Heart left ventricle (tissue), 16 donors: ENCODE results near the gene MRPL24. TPM values are rescaled to one million over a fixed set of nuclear protein-coding genes. Genes with fewer than 3 reads are reported as not detected.

Source experiments
- ATAC-seq, 4 donors: fragments of 200-7000 bp; cut with Tn5 transposase; one replicate each; pipeline ENCODE4 v1.9.1; 2020 to 2022; ENCODE audit warnings: moderate library complexity in 4 of 4, mild to moderate bottlenecking in 3 of 4, moderate number of reproducible peaks in 1 of 4
- DNase-seq, 5 donors: peaks; one replicate each; pipeline ENCODE4 v3.0.0-alpha.2; 2020
- H3K27ac ChIP-seq, 12 donors: fragments of 200-600 bp; sonication (generic) in 4 of 12; one replicate each; pipeline versions ENCODE4 v1.5.0 to v1.8.0; 2016 to 2022; ENCODE audit warnings: mild to moderate bottlenecking in 2 of 12
- H3K27me3 ChIP-seq, 9 donors: fragments of 200-600 bp; sonication (generic) in 2 of 9; one replicate each; pipeline versions ENCODE4 v1.5.1 to v1.8.0; 2016 to 2022; ENCODE audit warnings: mild to moderate bottlenecking in 3 of 9
- H3K36me3 ChIP-seq, 9 donors: fragments of 200-600 bp; sonication (generic) in 2 of 9; one replicate each; pipeline versions ENCODE4 v1.5.0 to v1.8.0; 2018 to 2022; ENCODE audit warnings: mild to moderate bottlenecking in 2 of 9
- H3K4me1 ChIP-seq, 12 donors: fragments of 200-600 bp; sonication (generic) in 4 of 12; one replicate each; pipeline versions ENCODE4 v1.5.0 to v1.8.0; 2016 to 2022; ENCODE audit warnings: mild to moderate bottlenecking in 3 of 12
- H3K4me3 ChIP-seq, 12 donors: fragments of 200-600 bp; sonication (generic) in 4 of 12; one replicate each; pipeline versions ENCODE4 v1.5.0 to v1.8.0; 2017 to 2022; ENCODE audit warnings: mild to moderate bottlenecking in 9 of 12, moderate library complexity in 4 of 12
- H3K9me3 ChIP-seq, 12 donors: fragments of 200-600 bp; sonication (generic) in 4 of 12; one replicate each; pipeline versions ENCODE4 v1.5.0 to v1.8.0; 2016 to 2022; ENCODE audit warnings: mild to moderate bottlenecking in 1 of 12
- CTCF ChIP-seq, 12 donors: fragments of 200-600 bp; sonication (generic) in 4 of 12; IDR thresholded peaks; one replicate each; pipeline versions ENCODE4 v1.5.0 to v1.8.0; 2018 to 2022; ENCODE audit warnings: antibody characterized with exemption in 12 of 12, mild to moderate bottlenecking in 5 of 12
- POLR2A ChIP-seq, 2 donors: fragments of 450-650 bp; IDR thresholded peaks; one replicate each; pipeline ENCODE4 v1.6.1; 2017; ENCODE audit warnings: antibody characterized with exemption in 2 of 2, mild to moderate bottlenecking in 2 of 2, moderate library complexity in 2 of 2
- WGBS, 4 donors: extraction: QIAGEN DNeasy Blood & Tissue Kit in 2 of 4; methylation state at CpG; one replicate each; pipeline versions ENCODE4 v1.1.5 to v1.1.7; 2013 to 2018; 5-methylcytosine and 5-hydroxymethylcytosine counted together
- intact Hi-C, 10 donors: fragments of 100-400 bp; cut with DNase I; formaldehyde crosslinking; loops; one replicate each; pipeline versions ENCODE4 v1.11.1 to v1.14.2; 2022
- polyA plus RNA-seq, 2 donors: library from polyadenylated mRNA; stranded (reverse); fragments of 200-250 nt; gene quantifications; one replicate each; pipeline ENCODE4 v1.2.3, GENCODE V29; 2013
- total RNA-seq, 9 donors: library from RNA; depleted of rRNA in 2 of 9; stranded (reverse); fragments of >200 nt in 2 of 9; fragmentation: NEBNext Ultra II Directional in 3 of 9; extraction: Animal tissue kit (Norgen Biotek cat#: 25700) in 3 of 9; gene quantifications; one replicate each; pipeline versions ENCODE4 v1.1.0 to v1.2.4, GENCODE V29; 2016 to 2023
- donor health status: ischemic (EF 13 %, LVEDD 7.1; RV severe dilation, severe dysfunction).
- donor health status: healthy with polysubstance abuse.
- donor health status: DM: no; HTN: yes; CAD: no.
- donor health status: DM: no; HTN: no; CAD: no.
- donor health status: ischemic (EF 25% LVEDD 6.9; RV normal size, moderate dysfunction).
- donor health status: ischemic (EF 25% LVEDD 5.7; RV mildly dilated, moderate dysfunction).
- donor health status: healthy.
- donor health status: DM: yes; HTN: yes; CAD: no.
- donor health status: ischemic (EF 35%, LVEDD 5.7; RV mildly dilated, moderate dysfunction).
- donor health status: nonischemic (EF 11% LVEDD 7.7; RV severe dilation, severe dysfunction).
- donor health status: DM: yes; HTN: yes; CAD: no.
- donor health status: PGD.
- donor health status: ischemic (EF 29% LVEDD 5.4; RV normal size, mild dysfunction).
- donor health status: nonischemic (EF 23%, LVEDD 6.1; RV moderate dilation, normal function).

MRPL24 gene
- total and polyA plus RNA-seq, 11 donors = 74.8 to 230 (median 84.8) TPM

- H3K27ac ChIP-seq = no peak overlapping the region
- H3K36me3 ChIP-seq = peaks cover 0 to 93% (median 87%) of the 10 kb centered on the region in 9 donors
- no peak for TF ChIP-seq CTCF (IDR thresholded peaks at IDR 0.05)
- no peak for TF ChIP-seq POLR2A (IDR thresholded peaks at IDR 0.05)
- WGBS, 4 donors = 83 to 96% (median 89%) methylated on average over 10 of the region's 10 CpGs
- peak in 1 of 4 donors; percentile 26 for ATAC-seq
- intact Hi-C loops = no loop called here
- H3K4me1 ChIP-seq = peaks cover 0 to 10% (median 5%) of the 10 kb centered on the region in 12 donors
- H3K27me3 ChIP-seq = no peaks in the 10 kb centered on the region
- no peak overlapping the region for H3K4me3 ChIP-seq
- no peaks in the 10 kb centered on the region for H3K9me3 ChIP-seq
- DNase-seq = no peak
Measured at GRCh38 chr1:156786640-156787039, 45.8 kb upstream of the MRPL24 start.

- Histone ChIP-seq H3K36me3 (peaks cover 0 to 87% (median 83%) of the 10 kb centered on the region in 9 donors), H3K4me1 (peaks cover 0 to 18% (median 6%) of the 10 kb centered on the region in 12 donors), H3K27ac (no peak overlapping the region), H3K9me3 (no peaks in the 10 kb centered on the region), H3K4me3 (no peak overlapping the region), H3K27me3 (no peaks in the 10 kb centered on the region)
- intact Hi-C loops = no loop called here
- WGBS, 4 donors = 66 to 73% (median 69%) methylated on average over 6 of the region's 6 CpGs
- ATAC-seq = peak in 2 of 4 donors; percentile 33 to 56
- DNase-seq = no peak
- TF ChIP-seq CTCF (IDR thresholded peaks at IDR 0.05) (no peak), POLR2A (IDR thresholded peaks at IDR 0.05) (no peak)
Measured at GRCh38 chr1:156785458-156785857, 44.6 kb upstream of the MRPL24 start.

GRCh38 chr1:156781585-156782186, 40.8 kb upstream of the MRPL24 start:
- Histone ChIP-seq H3K27me3 (no peaks in the 10 kb centered on the region), H3K36me3 (peaks cover 0 to 58% (median 46%) of the 10 kb centered on the region in 9 donors), H3K4me1 (peaks cover 0 to 35% (median 21%) of the 10 kb centered on the region in 12 donors), H3K9me3 (no peaks in the 10 kb centered on the region), H3K27ac (no peak overlapping the region), H3K4me3 (no peak overlapping the region)
- TF ChIP-seq CTCF (IDR thresholded peaks at IDR 0.05) (no peak), POLR2A (IDR thresholded peaks at IDR 0.05) (no peak)
- ATAC-seq = peak in 1 of 4 donors; percentile 50
- intact Hi-C loops = no loop called here
- DNase-seq = no peak

GRCh38 chr1:156777573-156777972, 36.7 kb upstream of the MRPL24 start:
- peaks cover 0 to 58% (median 42%) of the 10 kb centered on the region in 12 donors for H3K4me1 ChIP-seq
- peaks cover 0 to 26% (median 12%) of the 10 kb centered on the region in 9 donors for H3K36me3 ChIP-seq
- DNase-seq (no peak), ATAC-seq (no peak)
- 16 to 23% (median 22%) methylated on average over 1 of the region's 1 CpG for WGBS, 4 donors
- H3K27ac ChIP-seq = no peak overlapping the region
- TF ChIP-seq POLR2A (IDR thresholded peaks at IDR 0.05) (no peak), CTCF (IDR thresholded peaks at IDR 0.05) (no peak)
- H3K4me3 ChIP-seq = no peak overlapping the region
- H3K27me3 ChIP-seq = no peaks in the 10 kb centered on the region
- intact Hi-C loops = no loop called here
- no peaks in the 10 kb centered on the region for H3K9me3 ChIP-seq
